HepG2 (cell line): Measurements from ENCODE around the gene ZFP69. TPM values are rescaled to one million over a fixed set of nuclear protein-coding genes. Genes with fewer than 3 reads are reported as not detected.

Source experiments
- ARHGAP35 ChIP-seq: sonication (generic); formaldehyde crosslinking; IDR thresholded peaks from 2 replicates; pipeline ENCODE4 v1.9.0; 2022; ENCODE audit warnings: mild to moderate bottlenecking, inconsistent platforms, moderate library complexity, missing genetic modification reagents, borderline replicate concordance
- CTCF ChIP-seq: sonication (generic); formaldehyde crosslinking; IDR thresholded peaks from 2 replicates; pipeline ENCODE4 v1.5.0; 2020; ENCODE audit warnings: mild to moderate bottlenecking, missing genetic modification reagents, moderate library complexity
- ETS1 ChIP-seq: sonication (generic); formaldehyde crosslinking; IDR thresholded peaks from 2 replicates; pipeline ENCODE4 v1.4.0; 2020; ENCODE audit warnings: missing genetic modification reagents
- HES4 ChIP-seq: sonication (generic); formaldehyde crosslinking; IDR thresholded peaks from 2 replicates; pipeline ENCODE4 v1.9.0; 2021; ENCODE audit warnings: mild to moderate bottlenecking, missing genetic modification reagents, borderline replicate concordance
- HOMEZ ChIP-seq: IDR thresholded peaks from 2 replicates; pipeline ENCODE4 v1.6.1; 2016; ENCODE audit warnings: low read depth
- MAFK ChIP-seq, 2 experiments: IDR thresholded peaks in 1 of 2; conservative IDR thresholded peaks in 1 of 2; 2 replicates each; pipeline ENCODE4 v1.6.1; 2011; ENCODE audit warnings: improper control_type of control experiment in 2 of 2, low read length in 2 of 2
- MZF1 ChIP-seq: sonication (generic); formaldehyde crosslinking; IDR thresholded peaks from 2 replicates; pipeline ENCODE4 v1.8.1; 2023; ENCODE audit warnings: mild to moderate bottlenecking, missing genetic modification reagents, borderline replicate concordance
- NFE2 ChIP-seq: sonication (generic); formaldehyde crosslinking; IDR thresholded peaks from 2 replicates; pipeline ENCODE4 v1.4.0; 2020; ENCODE audit warnings: missing genetic modification reagents
- NFKB2 ChIP-seq: sonication (generic); formaldehyde crosslinking; IDR thresholded peaks from 2 replicates; pipeline ENCODE4 v1.4.0; 2020; ENCODE audit warnings: missing genetic modification reagents, borderline replicate concordance
- PAWR ChIP-seq: sonication (generic); formaldehyde crosslinking; IDR thresholded peaks from 2 replicates; pipeline ENCODE4 v1.4.0; 2020; ENCODE audit warnings: missing genetic modification reagents, mild to moderate bottlenecking, borderline replicate concordance
- PHB2 ChIP-seq: fragments of 450-650 bp; IDR thresholded peaks from 2 replicates; pipeline ENCODE4 v1.6.1; 2018; ENCODE audit not compliant: partially characterized antibody
- RAD21 ChIP-seq: fragments of 450-650 bp; formaldehyde crosslinking; IDR thresholded peaks from 2 replicates; pipeline ENCODE4 v1.5.0; 2020; ENCODE audit warnings: mild to moderate bottlenecking
- RAD51 ChIP-seq: fragments of 450-650 bp; IDR thresholded peaks from 2 replicates; pipeline ENCODE4 v1.6.1; 2016; ENCODE audit warnings: borderline replicate concordance
- REST ChIP-seq, 2 experiments: IDR thresholded peaks; 2 replicates each; pipeline ENCODE4 v1.6.1; 2011 to 2012; ENCODE audit warnings: low read length in 2 of 2, borderline replicate concordance in 1 of 2, low read depth in 1 of 2, mild to moderate bottlenecking in 1 of 2, moderate library complexity in 1 of 2
- SRF ChIP-seq: IDR thresholded peaks from 2 replicates; pipeline ENCODE4 v1.6.1; 2011; ENCODE audit warnings: mild to moderate bottlenecking, low read depth, low read length, moderate library complexity
- ZNF205 ChIP-seq: IDR thresholded peaks from 2 replicates; pipeline ENCODE4 v1.6.1; 2018; ENCODE audit warnings: missing biosample characterization, missing genetic modification reagents
- ZNF317 ChIP-seq: sonication (generic); formaldehyde crosslinking; IDR thresholded peaks from 2 replicates; pipeline ENCODE4 v1.5.0; 2020; ENCODE audit warnings: mild to moderate bottlenecking, missing genetic modification reagents
- ZNF530 ChIP-seq: sonication (generic); formaldehyde crosslinking; IDR thresholded peaks from 2 replicates; pipeline ENCODE4 v1.5.0; 2020; ENCODE audit warnings: low read depth, mild to moderate bottlenecking, missing genetic modification reagents
- ZNF547 ChIP-seq: sonication (generic); formaldehyde crosslinking; IDR thresholded peaks from 2 replicates; pipeline ENCODE4 v1.5.1; 2020; ENCODE audit warnings: mild to moderate bottlenecking, missing genetic modification reagents
- ZNF691 ChIP-seq: sonication (generic); formaldehyde crosslinking; IDR thresholded peaks from 2 replicates; pipeline ENCODE4 v1.4.0; 2020; ENCODE audit warnings: missing genetic modification reagents, low read depth, mild to moderate bottlenecking, borderline replicate concordance
- ZSCAN21 ChIP-seq: sonication (generic); formaldehyde crosslinking; IDR thresholded peaks from 2 replicates; pipeline ENCODE4 v1.8.0; 2022; ENCODE audit warnings: mild to moderate bottlenecking, missing genetic modification reagents, moderate library complexity, borderline replicate concordance
- polyA plus RNA-seq, 8 experiments: library from polyadenylated mRNA; depleted of rRNA in 3 of 8; stranded (reverse) in 7 of 8; unstranded in 1 of 8; fragments of >200 nt; fragmentation: Illumina TruSeq in 4 of 8; extraction: Trizol in 4 of 8; gene quantifications; 2 replicates each; pipeline versions ENCODE4 v1.2.1 to v1.2.3, GENCODE V29; 2011 to 2016; ENCODE audit warnings: low read depth in 4 of 8, missing spikeins in 1 of 8, mixed read lengths in 1 of 8; ENCODE audit not compliant: insufficient read depth in 1 of 8
- total RNA-seq, 5 experiments: library from RNA; depleted of rRNA; stranded (reverse); fragments of >200 nt; fragmentation: Illumina TruSeq; extraction: Trizol; gene quantifications; 2 replicates each; pipeline ENCODE4 v1.2.3, GENCODE V29; 2016; ENCODE audit warnings: low read depth in 1 of 5

Gene ZFP69
- total and polyA plus RNA-seq, 2 of the 13 experiments (the other 11 are each of a cell fraction or from before 2014, with no cell fraction given): 2.6 to 5.6 TPM

- TF ChIP-seq MAFK (conservative IDR thresholded peaks at IDR 0.05 in 1 of 2, IDR thresholded peaks at IDR 0.05 in 1 of 2; ENCODE audit: low read length in 2 of 2): no peak
- no peak for TF ChIP-seq ZNF691 (CRISPR knock-in tag)
- TF ChIP-seq ZNF530 (CRISPR knock-in tag): no peak
- no peak for TF ChIP-seq HES4 (CRISPR knock-in tag)
- no peak for TF ChIP-seq MZF1
- 0 out of 2 replicates have a peak, but pooled peaks have one; percentile 29 for TF ChIP-seq ZNF205 (CRISPR knock-in tag)
- TF ChIP-seq NFE2 (CRISPR knock-in tag): no peak
- no peak for TF ChIP-seq PHB2
- TF ChIP-seq ZNF317 (CRISPR knock-in tag): no peak
- TF ChIP-seq PAWR: no peak
- no peak for TF ChIP-seq SRF
- no peak for TF ChIP-seq RAD51
- 0 out of 2 replicates have a peak, but pooled peaks have one; percentile 51 for TF ChIP-seq HOMEZ (CRISPR knock-in tag)
- TF ChIP-seq NFKB2: no peak
- no peak for TF ChIP-seq ZSCAN21 (CRISPR knock-in tag)
- no peak for TF ChIP-seq REST (IDR thresholded peaks at IDR 0.05; ENCODE audit: borderline replicate concordance in 1 of 2, low read depth in 1 of 2, low read length in 2 of 2)
- TF ChIP-seq ETS1: no peak
- peak; percentile 23; the same call in 1 of the 2 replicates for TF ChIP-seq RAD21 (CRISPR knock-in tag)
- TF ChIP-seq ARHGAP35 (CRISPR knock-in tag): no peak
- TF ChIP-seq CTCF (CRISPR knock-in tag): peak; percentile 79
- TF ChIP-seq ZNF547 (CRISPR knock-in tag): no peak
These were observed 55.8 kb downstream of the ZFP69 start (continued) for GRCh38 chr1:40532844-40533424.
